ENCODE measurements around the gene ATCAY. TPM values are rescaled to one million over a fixed set of nuclear protein-coding genes. Genes with fewer than 3 reads are reported as not detected.

The ATCAY gene
- total and polyA plus RNA-seq, 2 of the 4 experiments (the other 2 are of a cell fraction): 0.31 to 0.36 TPM

DNA sequence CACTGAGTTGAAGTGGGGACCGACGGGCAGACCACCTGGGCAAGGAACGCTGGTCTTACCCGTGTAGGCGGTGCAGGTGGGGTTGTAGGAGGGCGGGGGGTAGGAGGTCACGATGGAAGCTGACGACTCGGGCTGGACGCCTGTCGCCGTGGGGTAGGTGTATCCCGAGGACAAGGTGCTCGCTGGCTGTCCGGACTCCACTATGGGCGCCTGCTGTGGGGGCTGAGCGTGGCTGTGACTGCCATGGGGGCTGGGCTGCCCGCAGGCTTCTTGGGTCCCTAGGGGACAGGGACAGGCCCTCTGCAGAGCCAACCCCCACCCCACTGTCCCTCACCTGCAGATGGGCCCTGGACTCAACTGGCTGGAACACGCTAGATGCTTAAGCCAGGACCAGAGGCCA is 48.9 kb upstream of the ATCAY start (continued):
- TF ChIP-seq, protein P1, sequence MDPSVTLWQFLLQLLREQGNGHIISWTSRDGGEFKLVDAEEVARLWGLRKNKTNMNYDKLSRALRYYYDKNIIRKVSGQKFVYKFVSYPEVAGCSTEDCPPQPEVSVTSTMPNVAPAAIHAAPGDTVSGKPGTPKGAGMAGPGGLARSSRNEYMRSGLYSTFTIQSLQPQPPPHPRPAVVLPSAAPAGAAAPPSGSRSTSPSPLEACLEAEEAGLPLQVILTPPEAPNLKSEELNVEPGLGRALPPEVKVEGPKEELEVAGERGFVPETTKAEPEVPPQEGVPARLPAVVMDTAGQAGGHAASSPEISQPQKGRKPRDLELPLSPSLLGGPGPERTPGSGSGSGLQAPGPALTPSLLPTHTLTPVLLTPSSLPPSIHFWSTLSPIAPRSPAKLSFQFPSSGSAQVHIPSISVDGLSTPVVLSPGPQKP (IDR thresholded peaks at IDR 0.05; ENCODE audit: borderline replicate concordance, low read depth, low read length): no peak
- TF ChIP-seq NFE2L2 (IDR thresholded peaks at IDR 0.05; ENCODE audit: low read depth, low read length): no peak
- TF ChIP-seq MAZ (IDR thresholded peaks at IDR 0.05; ENCODE audit: borderline replicate concordance, low read depth, low read length): no peak
- TF ChIP-seq RAD21 (IDR thresholded peaks at IDR 0.05; ENCODE audit: low read length): no peak
- no peak for TF ChIP-seq RCOR1 (IDR thresholded peaks at IDR 0.05; ENCODE audit: insufficient replicate concordance, low read length)

DNA sequence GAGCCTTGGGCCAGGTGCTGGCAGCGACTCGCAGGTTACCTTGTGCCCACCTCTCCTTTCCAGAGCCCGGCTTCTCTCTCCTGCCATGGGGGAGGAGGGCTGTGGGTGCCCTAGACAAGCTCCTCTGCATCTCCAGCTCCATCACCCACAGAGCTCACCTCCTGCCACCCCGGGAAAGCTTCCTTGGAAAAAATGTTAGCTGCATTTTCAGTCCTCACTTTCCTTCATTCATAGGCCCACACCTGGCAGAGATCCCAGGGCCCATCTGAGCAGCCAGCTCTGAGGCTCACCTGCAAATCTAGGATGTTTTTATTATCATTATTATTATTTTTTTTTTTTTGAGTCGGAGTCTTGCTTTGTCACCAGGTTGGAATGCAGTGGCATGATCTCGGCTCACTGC is 48.5 kb upstream of the ATCAY start:
- H3K23ac ChIP-seq (ENCODE audit: low read depth, low read length): no peak overlapping the region
- H2BK15ac ChIP-seq (ENCODE audit: low read depth, low read length): no peak overlapping the region
- no peak overlapping the region for H2BK120ac ChIP-seq (ENCODE audit: low read depth, low read length)
- H3K9me3 ChIP-seq (ENCODE audit: control insufficient read depth, insufficient read depth, low read length): no peaks in the 10 kb centered on the region
- ChIA-PET CTCF (interaction anchor here (1.2 kb wide), 1 partner anchor 10 kb away, joined by 7 read pairs; no protein-coding TSS in a partner anchor), POLR2A (ENCODE audit: unreplicated experiment) (no interaction called here)
- no peak overlapping the region for H3K4me3 ChIP-seq (ENCODE audit: insufficient read depth, low read depth, low read length)
- H4K20me1 ChIP-seq (ENCODE audit: insufficient read depth, low read length): no peaks in the 10 kb centered on the region
- H3K4ac ChIP-seq (ENCODE audit: low read depth, low read length): no peak overlapping the region
- H2BK20ac ChIP-seq (ENCODE audit: low read depth, low read length): no peak overlapping the region
- H3K79me1 ChIP-seq (ENCODE audit: low read depth in 1 of 2, low read length in 2 of 2): no peaks in the 10 kb centered on the region
- no peak for TF ChIP-seq NFE2L2 (IDR thresholded peaks at IDR 0.05; ENCODE audit: low read depth, low read length)
- no peak for TF ChIP-seq RAD21 (IDR thresholded peaks at IDR 0.05; ENCODE audit: low read length)
- TF ChIP-seq SMC3 (IDR thresholded peaks at IDR 0.05; ENCODE audit: low read depth, low read length): no peak
- TF ChIP-seq MXI1 (IDR thresholded peaks at IDR 0.05; ENCODE audit: borderline replicate concordance, low read depth, low read length): no peak
- TF ChIP-seq, protein P2, sequence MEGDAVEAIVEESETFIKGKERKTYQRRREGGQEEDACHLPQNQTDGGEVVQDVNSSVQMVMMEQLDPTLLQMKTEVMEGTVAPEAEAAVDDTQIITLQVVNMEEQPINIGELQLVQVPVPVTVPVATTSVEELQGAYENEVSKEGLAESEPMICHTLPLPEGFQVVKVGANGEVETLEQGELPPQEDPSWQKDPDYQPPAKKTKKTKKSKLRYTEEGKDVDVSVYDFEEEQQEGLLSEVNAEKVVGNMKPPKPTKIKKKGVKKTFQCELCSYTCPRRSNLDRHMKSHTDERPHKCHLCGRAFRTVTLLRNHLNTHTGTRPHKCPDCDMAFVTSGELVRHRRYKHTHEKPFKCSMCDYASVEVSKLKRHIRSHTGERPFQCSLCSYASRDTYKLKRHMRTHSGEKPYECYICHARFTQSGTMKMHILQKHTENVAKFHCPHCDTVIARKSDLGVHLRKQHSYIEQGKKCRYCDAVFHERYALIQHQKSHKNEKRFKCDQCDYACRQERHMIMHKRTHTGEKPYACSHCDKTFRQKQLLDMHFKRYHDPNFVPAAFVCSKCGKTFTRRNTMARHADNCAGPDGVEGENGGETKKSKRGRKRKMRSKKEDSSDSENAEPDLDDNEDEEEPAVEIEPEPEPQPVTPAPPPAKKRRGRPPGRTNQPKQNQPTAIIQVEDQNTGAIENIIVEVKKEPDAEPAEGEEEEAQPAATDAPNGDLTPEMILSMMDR (conservative IDR thresholded peaks at IDR 0.05; ENCODE audit: low read depth, low read length): no peak
- no TSS peak for BruUV-seq (replicated peaks)
- H3K36me3 ChIP-seq (ENCODE audit: control insufficient read depth, insufficient read depth, low read length): no peaks in the 10 kb centered on the region
- no peak overlapping the region for H4K8ac ChIP-seq (ENCODE audit: low read depth in 2 of 2, low read length in 2 of 2)
- dilution Hi-C loops (cut with HindIII; ENCODE audit: low sequenced_read_pairs, unreplicated experiment) (no loop called here), in situ Hi-C loops (cut with MboI; ENCODE audit: low sequenced_read_pairs) (no loop called here), intact Hi-C loops (cut with micrococcal nuclease) (no loop called here)
- no peak overlapping the region for H4K5ac ChIP-seq (ENCODE audit: low read depth, low read length)
- no peak overlapping the region for H3K9ac ChIP-seq (ENCODE audit: low read depth, low read length)
- no peaks in the 10 kb centered on the region for H3K9me1 ChIP-seq (ENCODE audit: insufficient read depth, low read length)
- H2AK9ac ChIP-seq (replicated peaks; ENCODE audit: low read depth, low read length, poor library complexity): no peak overlapping the region
- ATAC-seq (ENCODE audit: low read depth) (no peak), DNase-seq (no peak)
- no peak overlapping the region for H2BK5ac ChIP-seq (ENCODE audit: low read depth, low read length, poor library complexity, severe bottlenecking)
- no peak overlapping the region for H3K18ac ChIP-seq (ENCODE audit: low read depth, low read length)
- no peaks in the 10 kb centered on the region for H3K4me1 ChIP-seq (ENCODE audit: control insufficient read depth, insufficient read depth, low read length)
- H4K91ac ChIP-seq (ENCODE audit: insufficient read depth, low read depth, low read length): no peak overlapping the region
- H3K56ac ChIP-seq (ENCODE audit: extremely low read depth, insufficient read depth, low read length): no peak overlapping the region
- no peak overlapping the region for H3K14ac ChIP-seq (replicated peaks; ENCODE audit: low read depth, low read length)
- no peak overlapping the region for H2AFZ ChIP-seq (replicated peaks; ENCODE audit: low read length, poor library complexity)
- no peak overlapping the region for H2AK5ac ChIP-seq (ENCODE audit: low read depth, low read length)
- H3K27me3 ChIP-seq (ENCODE audit: control insufficient read depth, insufficient read depth, low read length): peaks cover 18% of the 10 kb centered on the region
- no CpG with 5 or more reads among the region's 6 CpGs for WGBS, 2 experiments (ENCODE audit: extremely low coverage in 2 of 2, insufficient read length in 1 of 2)
- H3K27ac ChIP-seq (ENCODE audit: insufficient read depth, low read length): no peak overlapping the region
- no peak overlapping the region for H3K4me2 ChIP-seq (ENCODE audit: low read depth, low read length)
